SK-N-SH treated with all-trans-retinoic acid at 6 μM for 48 hours (cell line): ENCODE measurements around the gene TBX10.

Experiments used
- ATAC-seq: fragments of 200-7000 bp; cut with Tn5 transposase; 3 replicates; pipeline ENCODE4 v1.9.1; 2020; ENCODE audit warnings: mild to moderate bottlenecking, moderate library complexity
- ARNTL ChIP-seq: fragments of 450-650 bp; formaldehyde crosslinking; IDR thresholded peaks from 2 replicates; pipeline ENCODE4 v1.5.0; 2020; ENCODE audit warnings: low read depth, mild to moderate bottlenecking, moderate library complexity, borderline replicate concordance
- BACH2 ChIP-seq: fragments of 250-450 bp; sonication (Bioruptor Pico); IDR thresholded peaks from 2 replicates; pipeline ENCODE4 v1.9.0; 2021; ENCODE audit warnings: mild to moderate bottlenecking, borderline replicate concordance
- CREB5 ChIP-seq: fragments of 250-450 bp; sonication (Bioruptor Pico); IDR thresholded peaks from 2 replicates; pipeline ENCODE4 v1.5.1; 2020; ENCODE audit warnings: low read depth, mild to moderate bottlenecking, moderate library complexity
- CSDC2 ChIP-seq: fragments of 250-450 bp; sonication (Bioruptor Pico); IDR thresholded peaks from 2 replicates; pipeline ENCODE4 v1.5.0; 2020; ENCODE audit warnings: mild to moderate bottlenecking, moderate library complexity
- CSRNP3 ChIP-seq: fragments of 250-450 bp; sonication (Bioruptor Pico); IDR thresholded peaks from 2 replicates; pipeline ENCODE4 v1.5.1; 2021; ENCODE audit warnings: mild to moderate bottlenecking, moderate library complexity
- ESRRG ChIP-seq: fragments of 250-450 bp; sonication (Bioruptor Pico); IDR thresholded peaks from 2 replicates; pipeline ENCODE4 v1.6.1; 2021; ENCODE audit warnings: mild to moderate bottlenecking
- GLIS3 ChIP-seq: fragments of 250-450 bp; sonication (Bioruptor Pico); IDR thresholded peaks from 2 replicates; pipeline ENCODE4 v1.5.0; 2020; ENCODE audit warnings: mild to moderate bottlenecking, moderate library complexity
- ISL1 ChIP-seq: fragments of 250-450 bp; sonication (Bioruptor Pico); IDR thresholded peaks from 2 replicates; pipeline ENCODE4 v2.1.2; 2022; ENCODE audit warnings: mild to moderate bottlenecking, moderate library complexity
- OSR1 ChIP-seq: fragments of 250-450 bp; sonication (Bioruptor Pico); IDR thresholded peaks from 2 replicates; pipeline ENCODE4 v1.8.0; 2022; ENCODE audit warnings: moderate library complexity, mild to moderate bottlenecking, inconsistent platforms
- POU6F1 ChIP-seq: fragments of 250-450 bp; sonication (Bioruptor Pico); IDR thresholded peaks from 2 replicates; pipeline ENCODE4 v1.8.0; 2021; ENCODE audit warnings: low read depth, mild to moderate bottlenecking, moderate library complexity, borderline replicate concordance
- PPARA ChIP-seq: fragments of 250-450 bp; sonication (Bioruptor Pico); IDR thresholded peaks from 2 replicates; pipeline ENCODE4 v1.5.0; 2020; ENCODE audit warnings: mild to moderate bottlenecking, borderline replicate concordance
- RARB ChIP-seq: fragments of 250-450 bp; sonication (Bioruptor Pico); IDR thresholded peaks from 2 replicates; pipeline ENCODE4 v1.8.0; 2021; ENCODE audit warnings: mild to moderate bottlenecking, moderate library complexity
- SNAI2 ChIP-seq: fragments of 250-450 bp; sonication (Bioruptor Pico); IDR thresholded peaks from 2 replicates; pipeline ENCODE4 v1.5.0; 2020; ENCODE audit warnings: mild to moderate bottlenecking, moderate library complexity
- TCF4 ChIP-seq: fragments of 250-450 bp; sonication (Bioruptor Pico); IDR thresholded peaks from 2 replicates; pipeline ENCODE4 v1.8.0; 2021; ENCODE audit warnings: mild to moderate bottlenecking, moderate library complexity, borderline replicate concordance
- TOX ChIP-seq: fragments of 250-450 bp; sonication (Bioruptor Pico); IDR thresholded peaks from 2 replicates; pipeline ENCODE4 v1.8.0; 2021; ENCODE audit warnings: mild to moderate bottlenecking, moderate library complexity, borderline replicate concordance
- TSHZ2 ChIP-seq: fragments of 250-450 bp; sonication (Bioruptor Pico); IDR thresholded peaks from 2 replicates; pipeline ENCODE4 v1.5.0; 2020; ENCODE audit warnings: mild to moderate bottlenecking, moderate library complexity
- ZFP3 ChIP-seq: fragments of 250-450 bp; sonication (Bioruptor Pico); IDR thresholded peaks from 2 replicates; pipeline ENCODE4 v1.5.0; 2020; ENCODE audit warnings: mild to moderate bottlenecking, moderate library complexity
- ZFP30 ChIP-seq: fragments of 450-650 bp; formaldehyde crosslinking; IDR thresholded peaks from 2 replicates; pipeline ENCODE4 v1.5.0; 2022; ENCODE audit warnings: mild to moderate bottlenecking, moderate library complexity
- ZNF565 ChIP-seq: fragments of 450-650 bp; formaldehyde crosslinking; conservative IDR thresholded peaks from 2 replicates; pipeline ENCODE4 v1.5.0; 2020; ENCODE audit warnings: low read depth, mild to moderate bottlenecking, moderate library complexity
- ZNF70 ChIP-seq: fragments of 450-650 bp; formaldehyde crosslinking; IDR thresholded peaks from 2 replicates; pipeline ENCODE4 v1.5.0; 2020; ENCODE audit warnings: mild to moderate bottlenecking, moderate library complexity
- ZNF8 ChIP-seq: fragments of 450-650 bp; formaldehyde crosslinking; IDR thresholded peaks from 2 replicates; pipeline ENCODE4 v1.5.0; 2020; ENCODE audit warnings: mild to moderate bottlenecking, moderate library complexity
- TF ChIP-seq, protein P1 (sequence below): fragments of 250-450 bp; sonication (Bioruptor Pico); IDR thresholded peaks from 2 replicates; pipeline ENCODE4 v1.8.0; 2020; ENCODE audit warnings: mild to moderate bottlenecking, moderate library complexity, borderline replicate concordance

TBX10 gene

DNA sequence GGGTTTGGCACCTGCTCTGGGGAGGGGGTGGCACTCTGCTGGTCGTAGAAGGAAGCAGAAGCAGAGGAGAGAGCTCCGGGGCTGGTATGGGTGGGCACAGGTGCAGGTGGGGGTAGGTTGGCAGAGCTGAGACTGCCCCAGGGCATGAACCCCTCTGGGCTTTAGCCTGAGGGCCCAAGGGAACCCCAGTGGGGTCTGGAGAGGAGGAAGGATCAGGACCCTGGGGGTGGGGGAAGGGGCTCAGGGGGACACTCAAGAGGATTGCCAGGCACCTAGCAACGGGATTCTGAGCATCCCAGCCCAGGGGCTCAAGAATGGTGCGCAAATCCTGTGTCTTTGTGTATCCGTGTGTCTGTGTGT lies 28.6 kb upstream of the TBX10 start:
- TF ChIP-seq ARNTL (CRISPR knock-in tag) (no peak), ZFP3 (CRISPR knock-in tag) (no peak), POU6F1 (CRISPR knock-in tag) (no peak), ZFP30 (CRISPR knock-in tag) (no peak), TCF4 (CRISPR knock-in tag) (no peak), RARB (CRISPR knock-in tag) (no peak), BACH2 (no peak)
- ATAC-seq: no peak

DNA sequence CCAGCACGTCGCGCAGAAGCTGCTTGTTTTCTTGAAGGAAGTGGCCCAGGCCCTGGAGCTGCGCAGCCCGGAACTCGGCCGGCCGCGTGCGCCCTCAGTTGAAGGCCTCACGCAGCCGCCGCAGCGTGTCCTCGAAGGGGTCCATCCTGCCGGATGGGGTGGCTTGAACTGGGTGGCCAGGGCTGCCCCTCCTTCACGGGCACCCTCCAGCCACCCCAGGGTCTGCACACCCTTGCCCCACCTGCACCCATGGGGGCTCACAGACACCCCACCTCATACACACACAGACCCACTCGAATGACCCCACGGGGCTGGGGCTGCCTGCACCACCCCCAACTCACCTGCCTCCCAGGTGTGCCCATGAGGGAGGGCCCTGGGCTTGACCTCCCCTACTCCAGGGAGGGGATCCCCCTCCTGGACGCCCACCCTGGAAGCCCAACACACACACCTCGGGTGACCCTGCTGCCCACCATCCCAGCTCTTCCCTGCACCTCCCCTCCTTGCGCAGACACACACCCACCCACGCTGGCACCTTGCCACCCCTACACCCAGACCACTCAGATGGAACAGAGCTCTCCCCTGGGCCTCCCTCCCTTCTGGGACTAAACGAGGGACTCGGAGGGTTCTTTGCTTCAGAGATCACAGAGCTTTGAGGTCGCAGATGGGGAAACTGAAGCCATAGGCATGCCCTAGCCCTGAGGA lies 28.1 kb upstream of the TBX10 start:
- no peak for TF ChIP-seq GLIS3 (CRISPR knock-in tag)
- TF ChIP-seq ARNTL (CRISPR knock-in tag): no peak
- no peak for TF ChIP-seq ESRRG (CRISPR knock-in tag)
- TF ChIP-seq TSHZ2 (CRISPR knock-in tag): no peak
- TF ChIP-seq OSR1 (CRISPR knock-in tag): no peak
- TF ChIP-seq ZNF565 (CRISPR knock-in tag): no peak
- TF ChIP-seq, protein P1, sequence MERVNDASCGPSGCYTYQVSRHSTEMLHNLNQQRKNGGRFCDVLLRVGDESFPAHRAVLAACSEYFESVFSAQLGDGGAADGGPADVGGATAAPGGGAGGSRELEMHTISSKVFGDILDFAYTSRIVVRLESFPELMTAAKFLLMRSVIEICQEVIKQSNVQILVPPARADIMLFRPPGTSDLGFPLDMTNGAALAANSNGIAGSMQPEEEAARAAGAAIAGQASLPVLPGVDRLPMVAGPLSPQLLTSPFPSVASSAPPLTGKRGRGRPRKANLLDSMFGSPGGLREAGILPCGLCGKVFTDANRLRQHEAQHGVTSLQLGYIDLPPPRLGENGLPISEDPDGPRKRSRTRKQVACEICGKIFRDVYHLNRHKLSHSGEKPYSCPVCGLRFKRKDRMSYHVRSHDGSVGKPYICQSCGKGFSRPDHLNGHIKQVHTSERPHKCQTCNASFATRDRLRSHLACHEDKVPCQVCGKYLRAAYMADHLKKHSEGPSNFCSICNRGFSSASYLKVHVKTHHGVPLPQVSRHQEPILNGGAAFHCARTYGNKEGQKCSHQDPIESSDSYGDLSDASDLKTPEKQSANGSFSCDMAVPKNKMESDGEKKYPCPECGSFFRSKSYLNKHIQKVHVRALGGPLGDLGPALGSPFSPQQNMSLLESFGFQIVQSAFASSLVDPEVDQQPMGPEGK (CRISPR knock-in tag): no peak
- no peak for TF ChIP-seq CREB5 (CRISPR knock-in tag)
- TF ChIP-seq CSDC2 (CRISPR knock-in tag): no peak
- no peak for TF ChIP-seq TOX (CRISPR knock-in tag)
- TF ChIP-seq ZNF70 (CRISPR knock-in tag): no peak
- TF ChIP-seq PPARA (CRISPR knock-in tag): no peak
- no peak for TF ChIP-seq SNAI2 (CRISPR knock-in tag)
- no peak for TF ChIP-seq ZFP3 (CRISPR knock-in tag)
- no peak for TF ChIP-seq ZFP30 (CRISPR knock-in tag)
- ATAC-seq: no peak

DNA sequence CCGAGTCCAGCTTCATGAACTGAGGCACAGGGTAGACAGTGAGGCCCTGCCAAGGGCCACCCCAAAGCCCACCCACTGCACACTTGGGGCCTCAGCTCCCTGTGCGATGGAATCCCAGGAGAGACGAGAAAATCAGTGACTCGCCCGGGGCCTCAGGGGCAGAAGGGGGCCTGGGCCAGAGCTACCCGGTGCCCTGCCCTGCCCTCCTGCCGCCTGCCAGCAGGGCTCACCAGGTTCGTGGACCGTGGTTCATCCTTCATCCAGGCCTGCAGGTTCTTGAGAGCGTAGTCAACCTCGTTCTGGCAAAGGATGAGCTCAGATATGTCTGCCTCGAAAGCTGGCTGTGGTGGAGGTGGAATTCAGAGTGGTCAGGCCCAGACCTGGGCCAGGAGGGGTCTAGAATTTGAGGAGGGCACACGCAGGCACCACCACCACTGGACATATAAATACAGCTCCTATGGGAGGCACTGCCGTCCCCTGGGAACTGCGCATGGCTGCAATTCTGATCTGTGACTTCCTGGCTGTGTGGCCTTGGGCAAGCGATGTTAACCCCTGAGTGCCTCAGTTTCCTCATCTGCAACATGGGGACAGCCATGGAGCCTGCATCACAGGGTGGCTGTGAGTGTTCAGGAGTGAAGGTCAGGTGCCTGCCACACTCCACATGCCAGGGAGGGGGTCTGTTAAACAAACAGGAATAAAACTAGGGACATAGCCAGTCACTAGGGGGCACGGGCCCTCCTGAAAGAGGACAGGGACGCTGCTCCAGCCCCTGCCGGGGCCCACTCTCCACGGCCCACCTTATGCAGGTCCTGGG lies 27.3 kb upstream of the TBX10 start:
- ATAC-seq: no peak
- TF ChIP-seq ZFP30 (CRISPR knock-in tag) (no peak), ISL1 (no peak), CSRNP3 (CRISPR knock-in tag) (no peak), OSR1 (CRISPR knock-in tag) (no peak), ZNF565 (CRISPR knock-in tag) (no peak), ARNTL (CRISPR knock-in tag) (no peak), ESRRG (CRISPR knock-in tag) (no peak), ZNF8 (CRISPR knock-in tag) (no peak)
